Stimulated activated naive CD8-positive, alpha-beta T cell treated with anti-CD3 and anti-CD28 coated beads, Interleukin-15, Interleukin-2, amounts not matched to agents 100 ng/mL and 50 ng/mL, for 24 hours (primary cell): ENCODE data around the gene ACTR1B.
"Not testable (repeated sequence)": the region's sequence is repeated elsewhere in the genome, so short reads cannot be mapped to it uniquely, and the experiment has no call there.

Experiments
- H3K27ac Mint-ChIP-seq: one replicate; pipeline ENCODE4 v1.8.0; 2021; ENCODE audit warnings: mild to moderate bottlenecking, mixed read lengths
- H3K27me3 Mint-ChIP-seq: one replicate; pipeline ENCODE4 v1.8.0; 2021; ENCODE audit warnings: mixed read lengths
- H3K36me3 Mint-ChIP-seq: one replicate; pipeline ENCODE4 v1.8.0; 2021; ENCODE audit warnings: low read depth, mixed read lengths
- H3K4me1 Mint-ChIP-seq: one replicate; pipeline ENCODE4 v1.8.0; 2021; ENCODE audit warnings: low read depth, mixed read lengths
- H3K4me3 Mint-ChIP-seq: one replicate; pipeline ENCODE4 v1.8.0; 2021; ENCODE audit warnings: mild to moderate bottlenecking, mixed read lengths
- H3K9me3 Mint-ChIP-seq: one replicate; pipeline ENCODE4 v1.8.0; 2021; ENCODE audit warnings: mixed read lengths

Gene ACTR1B

GRCh38 chr2:97663962-97664635 is at the start of gene ACTR1B:
Gene ACTR1B, minus strand, starts transcription at chr2:97664044. Its CDS starts 154 bp downstream, at chr2:97663890.
- H3K27ac Mint-ChIP-seq = peak within 1 kb of the TSS; percentile 100
- peak within 1 kb of the TSS; percentile 98 for H3K4me3 Mint-ChIP-seq
- H3K27me3 Mint-ChIP-seq = no peaks in the 10 kb centered on the region
- peaks cover 38% of the 10 kb centered on the region for H3K4me1 Mint-ChIP-seq
- no peaks in the 10 kb centered on the region for H3K9me3 Mint-ChIP-seq
- H3K36me3 Mint-ChIP-seq = peaks cover 27% of the 10 kb centered on the region

- Mint-ChIP-seq H3K4me3 (peak overlapping the region; percentile 98), H3K27me3 (no peaks in the 10 kb centered on the region), H3K27ac (peak overlapping the region; percentile 100), H3K9me3 (no peaks in the 10 kb centered on the region), H3K36me3 (peaks cover 43% of the 10 kb centered on the region), H3K4me1 (peaks cover 70% of the 10 kb centered on the region)
Measured at GRCh38 chr2:97712693-97713295, 49.0 kb upstream of the ACTR1B start.

DNA sequence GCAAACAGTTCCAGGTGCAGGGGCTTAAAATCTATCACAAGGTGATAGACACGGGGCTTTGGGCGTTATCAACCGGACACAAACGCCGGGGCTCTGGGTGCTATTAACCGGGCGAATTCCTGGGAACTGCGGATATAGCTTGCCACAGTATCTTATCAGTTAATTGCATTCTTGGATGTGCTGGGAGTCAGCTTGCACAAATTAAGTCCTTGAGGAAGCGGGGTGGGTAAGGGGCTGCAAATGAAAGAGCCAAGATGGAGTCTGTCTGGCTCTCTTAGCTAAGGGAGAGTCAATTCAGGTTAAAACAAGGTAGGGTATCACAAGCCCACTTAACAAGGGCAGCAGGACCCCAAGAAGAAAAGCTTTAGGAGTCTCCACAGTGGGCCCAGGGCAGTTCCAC is 48.3 kb upstream of the ACTR1B start:
- peak overlapping the region; percentile 98 for H3K4me3 Mint-ChIP-seq
- H3K4me1 Mint-ChIP-seq = peaks cover 65% of the 10 kb centered on the region
- not testable (repeated sequence) for H3K9me3 Mint-ChIP-seq, H3K27me3 Mint-ChIP-seq
- H3K36me3 Mint-ChIP-seq = peaks cover 38% of the 10 kb centered on the region
- peak overlapping the region; percentile 100 for H3K27ac Mint-ChIP-seq

DNA sequence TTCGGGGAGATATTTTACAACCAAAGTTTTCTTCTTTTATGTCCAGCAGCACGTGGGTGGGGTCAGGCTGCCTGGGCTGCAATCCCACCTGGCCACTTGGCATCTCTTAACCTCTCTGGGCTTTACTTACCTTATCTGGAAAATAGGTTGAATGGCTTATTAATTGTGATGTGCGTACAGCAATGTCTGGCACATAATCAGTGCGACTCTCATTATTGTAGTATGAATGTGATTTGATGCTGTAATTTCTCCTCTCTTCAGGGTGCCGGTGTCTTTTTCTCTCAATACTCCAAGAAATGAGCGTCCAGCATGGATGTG is 47.5 kb upstream of the ACTR1B start:
- H3K4me1 Mint-ChIP-seq = peaks cover 57% of the 10 kb centered on the region
- peak overlapping the region; percentile 58 for H3K4me3 Mint-ChIP-seq
- H3K27me3 Mint-ChIP-seq = no peaks in the 10 kb centered on the region
- peaks cover 31% of the 10 kb centered on the region for H3K36me3 Mint-ChIP-seq
- H3K9me3 Mint-ChIP-seq = no peaks in the 10 kb centered on the region
- peak overlapping the region; percentile 100 for H3K27ac Mint-ChIP-seq

DNA sequence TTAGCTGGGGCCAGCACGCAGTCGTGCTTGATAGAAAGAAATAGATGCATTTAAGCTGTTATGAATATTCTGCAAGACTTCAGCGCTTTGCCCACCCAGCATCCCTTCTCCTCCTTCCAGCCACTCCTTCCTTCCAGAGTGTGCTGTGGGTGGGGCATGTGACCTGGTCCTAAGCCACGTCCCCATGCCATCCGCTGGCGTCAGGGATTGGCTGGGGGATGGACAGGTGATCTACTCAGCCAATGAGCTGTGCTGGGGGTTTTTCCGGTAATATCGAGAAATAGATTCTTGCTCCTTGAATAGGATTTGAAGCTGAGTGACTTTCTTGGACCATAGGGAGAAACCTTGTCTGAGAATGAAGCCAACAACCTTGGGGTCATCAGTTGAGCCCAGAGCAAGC is 44.8 kb upstream of the ACTR1B start:
- Mint-ChIP-seq H3K27me3 (no peaks in the 10 kb centered on the region), H3K4me3 (no peak overlapping the region), H3K9me3 (no peaks in the 10 kb centered on the region), H3K36me3 (peaks cover 4% of the 10 kb centered on the region), H3K4me1 (peaks cover 39% of the 10 kb centered on the region), H3K27ac (peak overlapping the region; percentile 26)

GRCh38 chr2:97708048-97708380 is 44.2 kb upstream of the ACTR1B start:
- Mint-ChIP-seq H3K4me3 (no peak overlapping the region), H3K36me3 (no peaks in the 10 kb centered on the region), H3K27ac (no peak overlapping the region), H3K4me1 (peaks cover 34% of the 10 kb centered on the region), H3K27me3 (no peaks in the 10 kb centered on the region), H3K9me3 (no peaks in the 10 kb centered on the region)

- Mint-ChIP-seq H3K4me3 (no peak overlapping the region), H3K9me3 (no peaks in the 10 kb centered on the region), H3K27ac (no peak overlapping the region), H3K36me3 (no peaks in the 10 kb centered on the region), H3K27me3 (no peaks in the 10 kb centered on the region), H3K4me1 (peaks cover 29% of the 10 kb centered on the region)
Measured at GRCh38 chr2:97707362-97708047, 43.7 kb upstream of the ACTR1B start.

- Mint-ChIP-seq H3K27ac (no peak overlapping the region), H3K9me3 (no peaks in the 10 kb centered on the region), H3K4me3 (no peak overlapping the region), H3K36me3 (no peaks in the 10 kb centered on the region), H3K27me3 (no peaks in the 10 kb centered on the region), H3K4me1 (peaks cover 23% of the 10 kb centered on the region)
Measured at GRCh38 chr2:97706708-97707345, 43.0 kb upstream of the ACTR1B start.

DNA sequence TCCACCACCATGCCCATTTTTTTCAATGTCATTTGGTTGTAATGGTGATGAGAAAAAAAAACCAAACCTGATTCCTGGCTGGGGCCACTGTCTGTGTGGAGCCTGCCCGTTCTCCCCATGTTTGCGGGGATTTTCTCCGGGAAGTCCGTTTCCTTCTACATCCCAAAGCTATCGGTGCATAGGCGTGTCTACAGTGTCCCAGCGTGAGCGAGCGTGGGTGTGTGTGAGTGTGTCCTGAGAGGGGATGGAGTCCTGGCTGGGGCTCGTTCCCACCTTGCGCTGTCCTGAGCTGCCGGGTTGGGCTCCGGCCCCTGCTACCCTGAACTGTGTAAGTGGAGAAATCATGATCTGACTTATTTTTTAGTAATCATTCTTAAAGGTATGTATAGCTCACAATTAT is 42.3 kb upstream of the ACTR1B start:
- Mint-ChIP-seq H3K27me3 (no peaks in the 10 kb centered on the region), H3K36me3 (no peaks in the 10 kb centered on the region), H3K27ac (no peak overlapping the region), H3K4me1 (peaks cover 15% of the 10 kb centered on the region), H3K9me3 (no peaks in the 10 kb centered on the region), H3K4me3 (no peak overlapping the region)

GRCh38 chr2:97704989-97705388 is 41.1 kb upstream of the ACTR1B start:
- Mint-ChIP-seq H3K9me3 (no peaks in the 10 kb centered on the region), H3K27ac (no peak overlapping the region), H3K27me3 (no peaks in the 10 kb centered on the region), H3K4me3 (no peak overlapping the region), H3K36me3 (no peaks in the 10 kb centered on the region), H3K4me1 (peaks cover 4% of the 10 kb centered on the region)

DNA sequence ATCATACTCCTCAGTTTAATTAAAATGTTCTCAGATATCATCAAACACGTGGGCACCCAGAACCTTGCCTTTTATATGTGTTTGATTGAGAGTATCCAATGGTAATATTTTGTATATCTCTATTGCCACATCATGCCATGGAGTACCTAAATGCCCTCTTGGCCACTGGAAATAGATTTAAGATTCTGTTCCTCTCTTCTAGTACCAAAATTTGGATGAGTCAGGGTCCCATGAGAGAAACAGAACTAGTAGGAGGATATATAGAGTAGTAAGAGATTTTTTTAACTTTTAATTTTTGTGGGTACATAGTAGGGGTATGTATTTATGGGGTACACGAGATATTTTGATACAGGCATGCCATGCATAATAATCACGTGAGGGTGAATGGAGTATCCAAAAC is 39.9 kb upstream of the ACTR1B start:
- H3K27ac Mint-ChIP-seq = no peak overlapping the region
- no peaks in the 10 kb centered on the region for H3K9me3 Mint-ChIP-seq
- no peaks in the 10 kb centered on the region for H3K4me1 Mint-ChIP-seq
- no peaks in the 10 kb centered on the region for H3K27me3 Mint-ChIP-seq
- no peak overlapping the region for H3K4me3 Mint-ChIP-seq
- H3K36me3 Mint-ChIP-seq = no peaks in the 10 kb centered on the region

- Mint-ChIP-seq H3K4me3 (no peak overlapping the region), H3K9me3 (no peaks in the 10 kb centered on the region), H3K27ac (no peak overlapping the region), H3K4me1 (no peaks in the 10 kb centered on the region), H3K36me3 (no peaks in the 10 kb centered on the region), H3K27me3 (no peaks in the 10 kb centered on the region)
Measured at GRCh38 chr2:97702731-97703470, 39.1 kb upstream of the ACTR1B start.

DNA sequence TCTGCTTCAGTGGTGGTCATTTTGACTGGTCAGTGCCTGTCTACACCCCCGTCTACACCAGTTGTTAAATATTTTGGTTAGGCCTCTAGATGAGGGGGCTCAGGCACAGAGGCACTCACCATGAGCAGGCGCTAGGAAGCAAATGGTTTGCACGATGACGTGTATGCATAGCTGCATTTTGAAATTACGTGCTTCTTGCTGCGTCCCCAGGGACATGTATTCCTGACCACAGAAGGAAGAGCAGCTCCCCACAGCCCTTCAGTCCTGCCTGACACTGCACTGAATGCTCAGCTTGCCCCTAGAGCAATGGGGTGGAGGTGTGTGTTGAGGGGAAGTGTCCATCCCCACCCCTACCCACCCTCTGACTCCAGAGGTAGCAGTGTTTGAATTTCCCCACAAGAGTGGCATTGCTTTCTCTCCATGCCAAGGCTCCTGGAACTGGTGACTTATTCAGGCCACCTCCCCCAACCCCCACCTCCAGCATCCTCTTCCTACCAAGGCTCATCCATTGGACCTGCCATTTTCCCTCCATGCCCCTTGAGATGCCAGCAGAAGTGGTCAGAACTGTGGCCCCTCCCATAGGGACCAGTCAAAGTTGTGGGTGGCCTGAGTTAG is 38.1 kb upstream of the ACTR1B start:
- H3K36me3 Mint-ChIP-seq = no peaks in the 10 kb centered on the region
- no peak overlapping the region for H3K4me3 Mint-ChIP-seq
- no peaks in the 10 kb centered on the region for H3K9me3 Mint-ChIP-seq
- no peak overlapping the region for H3K27ac Mint-ChIP-seq
- H3K4me1 Mint-ChIP-seq = peaks cover 4% of the 10 kb centered on the region
- no peaks in the 10 kb centered on the region for H3K27me3 Mint-ChIP-seq

DNA sequence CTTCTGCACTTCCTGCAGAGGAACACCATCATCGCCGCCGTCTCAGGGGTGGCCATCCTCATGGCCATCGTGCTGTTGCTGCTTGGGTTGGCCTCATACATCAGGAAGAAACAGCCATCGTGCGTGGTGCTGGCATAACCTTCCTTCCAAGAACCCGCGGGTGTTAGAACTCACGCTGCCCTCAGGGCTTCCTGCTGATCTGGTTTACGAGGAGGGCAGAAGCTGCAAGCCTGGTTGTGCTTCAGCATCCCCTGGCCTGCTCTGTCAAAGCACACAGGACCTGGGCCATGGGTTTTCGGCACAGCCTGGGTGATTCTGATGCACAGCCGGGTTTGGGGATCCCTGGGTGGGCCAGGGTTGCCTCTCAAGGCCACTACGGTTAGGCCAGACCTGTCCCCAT is 37.3 kb upstream of the ACTR1B start:
- peaks cover 8% of the 10 kb centered on the region for H3K4me1 Mint-ChIP-seq
- no peaks in the 10 kb centered on the region for H3K36me3 Mint-ChIP-seq
- H3K27ac Mint-ChIP-seq = no peak overlapping the region
- no peaks in the 10 kb centered on the region for H3K9me3 Mint-ChIP-seq
- no peaks in the 10 kb centered on the region for H3K27me3 Mint-ChIP-seq
- H3K4me3 Mint-ChIP-seq = no peak overlapping the region
